Immature natural killer cell (primary cell): ENCODE data around the gene MMAA. TPM values are rescaled to one million over a fixed set of nuclear protein-coding genes. Genes with fewer than 3 reads are reported as not detected.

ENCODE experiments used
- DNase-seq, 3 donors: peaks; one replicate each; pipeline ENCODE4 v3.0.0; 2022; ENCODE audit warnings: mixed read lengths in 1 of 3
- H3K27ac Mint-ChIP-seq, 6 donors: one replicate each; pipeline ENCODE4 v1.8.0; 2020; ENCODE audit warnings: mixed read lengths in 6 of 6, mild to moderate bottlenecking in 5 of 6, inconsistent platforms in 4 of 6, moderate library complexity in 3 of 6
- H3K27me3 Mint-ChIP-seq, 3 donors: one replicate each; pipeline ENCODE4 v1.8.0; 2020 to 2021; ENCODE audit warnings: low read depth in 3 of 3, mild to moderate bottlenecking in 3 of 3, mixed read lengths in 3 of 3, moderate library complexity in 3 of 3, inconsistent platforms in 1 of 3
- H3K36me3 Mint-ChIP-seq, 3 donors: one replicate each; pipeline ENCODE4 v1.8.0; 2020; ENCODE audit warnings: mixed read lengths in 3 of 3, inconsistent platforms in 2 of 3, mild to moderate bottlenecking in 2 of 3
- H3K4me1 Mint-ChIP-seq, 2 donors: one replicate each; pipeline ENCODE4 v1.8.0; 2020; ENCODE audit warnings: inconsistent platforms in 2 of 2, mild to moderate bottlenecking in 2 of 2, mixed read lengths in 2 of 2, moderate library complexity in 1 of 2
- H3K4me3 Mint-ChIP-seq, 5 donors: one replicate each; pipeline ENCODE4 v1.8.0; 2020; ENCODE audit warnings: mild to moderate bottlenecking in 5 of 5, mixed read lengths in 5 of 5, inconsistent platforms in 3 of 5, moderate library complexity in 3 of 5
- H3K9me3 Mint-ChIP-seq, 6 donors: one replicate each; pipeline ENCODE4 v1.8.0; 2020; ENCODE audit warnings: mild to moderate bottlenecking in 6 of 6, mixed read lengths in 6 of 6, inconsistent platforms in 4 of 6, moderate library complexity in 3 of 6
- polyA plus RNA-seq, 3 donors: library from polyadenylated mRNA; unstranded; fragments of 300-500 nt; fragmentation: Illumina TruSeq; gene quantifications; one replicate each; pipeline ENCODE4 v1.2.3, GENCODE V29; 2021

The MMAA gene
- polyA plus RNA-seq, 3 donors from 2014 or later: 3.6 to 9.8 (median 5.4) TPM

- no peaks in the 10 kb centered on the region for H3K9me3 Mint-ChIP-seq
- DNase-seq: no peak
- H3K36me3 Mint-ChIP-seq: no peaks in the 10 kb centered on the region
- H3K4me1 Mint-ChIP-seq: no peaks in the 10 kb centered on the region
- H3K4me3 Mint-ChIP-seq: no peak overlapping the region
- peaks cover 0 to 3% (median 2%) of the 10 kb centered on the region in 3 donors for H3K27me3 Mint-ChIP-seq
- no peak overlapping the region for H3K27ac Mint-ChIP-seq
Observed at GRCh38 chr4:145698507-145698906, 79.3 kb downstream of the MMAA start.

GRCh38 chr4:145703850-145704497 is 84.8 kb downstream of the MMAA start:
- Mint-ChIP-seq H3K27me3 (peaks cover 0 to 3% (median under 1%) of the 10 kb centered on the region in 3 donors), H3K9me3 (no peaks in the 10 kb centered on the region), H3K36me3 (no peaks in the 10 kb centered on the region), H3K4me1 (no peaks in the 10 kb centered on the region), H3K4me3 (no peak overlapping the region), H3K27ac (no peak overlapping the region)
- DNase-seq: no peak

- Mint-ChIP-seq H3K9me3 (peaks cover 5 to 24% (median 8%) of the 10 kb centered on the region in 6 donors), H3K27me3 (peaks cover 0 to 7% (median 4%) of the 10 kb centered on the region in 3 donors), H3K4me3 (no peak overlapping the region), H3K4me1 (no peaks in the 10 kb centered on the region), H3K27ac (no peak overlapping the region), H3K36me3 (peaks cover 0 to 6% (median 5%) of the 10 kb centered on the region in 3 donors)
- DNase-seq: no peak
Observed at GRCh38 chr4:145709336-145709735, 90.2 kb downstream of the MMAA start.

Other genes with a start within 250 kb of the MMAA start
- gene SMAD1, start 137.5 kb upstream of the MMAA start, polyA plus RNA-seq: 1 to 10 TPM; 1.3 to 4.5 (median 2.5) TPM
- gene C4orf51, start 60.8 kb downstream of the MMAA start, polyA plus RNA-seq: not detected